Spleen (tissue), 7 donors: ENCODE measurements around the gene CCDC157.

Experiments
- POLR2AphosphoS5 ChIP-seq, 3 donors: sonication (generic); formaldehyde crosslinking; IDR thresholded peaks; one replicate each; pipeline ENCODE4 v1.5.1; 2017; ENCODE audit warnings: antibody characterized with exemption in 3 of 3
- TF ChIP-seq, protein P1 (sequence below), 11 experiments: fragments of 200-600 bp in 7 of 11; fragments of 450-650 bp in 4 of 11; sonication (generic) in 4 of 11; IDR thresholded peaks in 8 of 11; conservative IDR thresholded peaks in 3 of 11; 1 replicate in 7 of 11; 2 replicates in 4 of 11; pipeline versions ENCODE4 v1.4.0 to v1.8.0; 2016 to 2021; ENCODE audit warnings: antibody characterized with exemption in 11 of 11, inconsistent platforms in 4 of 11, mild to moderate bottlenecking in 1 of 11
- donor health status: DM: no; HTN: no; CAD: no; lungs with moderate emphysema.
- donor health status: DM: no; HTN: no; CAD: no.
- donor health status: DM: no; HTN: no; CAD: no.

DNA sequence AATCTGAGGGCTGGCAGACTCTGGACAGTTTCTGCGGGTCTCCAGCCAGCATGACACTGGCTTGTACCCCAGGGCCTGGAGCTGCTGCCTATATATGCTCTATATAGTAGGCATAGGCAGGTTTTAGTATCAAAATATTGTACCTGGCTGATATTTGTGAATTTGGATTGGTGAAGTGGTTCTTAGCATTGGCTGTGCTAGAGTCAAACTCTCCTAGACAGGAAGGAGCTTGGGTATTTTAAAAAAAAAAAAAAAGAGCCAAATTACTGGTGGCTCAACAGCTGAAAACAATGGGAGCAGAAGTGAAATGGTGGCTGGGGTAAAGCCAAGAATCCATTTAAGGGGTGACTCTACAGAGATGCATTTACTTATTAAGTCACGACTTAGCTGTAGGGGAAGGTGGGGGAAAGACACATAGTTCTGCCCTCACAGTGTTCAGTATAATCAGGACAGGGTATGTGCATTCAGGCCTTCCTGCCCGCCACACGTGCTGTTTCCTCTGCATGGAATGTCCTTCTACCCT lies 57.8 kb downstream of the CCDC157 start:
- TF ChIP-seq, protein P1, sequence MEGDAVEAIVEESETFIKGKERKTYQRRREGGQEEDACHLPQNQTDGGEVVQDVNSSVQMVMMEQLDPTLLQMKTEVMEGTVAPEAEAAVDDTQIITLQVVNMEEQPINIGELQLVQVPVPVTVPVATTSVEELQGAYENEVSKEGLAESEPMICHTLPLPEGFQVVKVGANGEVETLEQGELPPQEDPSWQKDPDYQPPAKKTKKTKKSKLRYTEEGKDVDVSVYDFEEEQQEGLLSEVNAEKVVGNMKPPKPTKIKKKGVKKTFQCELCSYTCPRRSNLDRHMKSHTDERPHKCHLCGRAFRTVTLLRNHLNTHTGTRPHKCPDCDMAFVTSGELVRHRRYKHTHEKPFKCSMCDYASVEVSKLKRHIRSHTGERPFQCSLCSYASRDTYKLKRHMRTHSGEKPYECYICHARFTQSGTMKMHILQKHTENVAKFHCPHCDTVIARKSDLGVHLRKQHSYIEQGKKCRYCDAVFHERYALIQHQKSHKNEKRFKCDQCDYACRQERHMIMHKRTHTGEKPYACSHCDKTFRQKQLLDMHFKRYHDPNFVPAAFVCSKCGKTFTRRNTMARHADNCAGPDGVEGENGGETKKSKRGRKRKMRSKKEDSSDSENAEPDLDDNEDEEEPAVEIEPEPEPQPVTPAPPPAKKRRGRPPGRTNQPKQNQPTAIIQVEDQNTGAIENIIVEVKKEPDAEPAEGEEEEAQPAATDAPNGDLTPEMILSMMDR (IDR thresholded peaks at IDR 0.05 in 8 of 11, conservative IDR thresholded peaks at IDR 0.05 in 3 of 11), result no peak
- no peak for TF ChIP-seq POLR2AphosphoS5 (IDR thresholded peaks at IDR 0.05)
